Measurements from ENCODE around the gene ABCA2. TPM values are rescaled to one million over a fixed set of nuclear protein-coding genes. Genes with fewer than 3 reads are reported as not detected.
"Not testable (repeated sequence)": the region's sequence is repeated elsewhere in the genome, so short reads cannot be mapped to it uniquely, and the experiment has no call there.

ABCA2 gene
- total RNA-seq, 4 donors from 2014 or later, result 51.1 to 204 (median 96.5) TPM

DNA sequence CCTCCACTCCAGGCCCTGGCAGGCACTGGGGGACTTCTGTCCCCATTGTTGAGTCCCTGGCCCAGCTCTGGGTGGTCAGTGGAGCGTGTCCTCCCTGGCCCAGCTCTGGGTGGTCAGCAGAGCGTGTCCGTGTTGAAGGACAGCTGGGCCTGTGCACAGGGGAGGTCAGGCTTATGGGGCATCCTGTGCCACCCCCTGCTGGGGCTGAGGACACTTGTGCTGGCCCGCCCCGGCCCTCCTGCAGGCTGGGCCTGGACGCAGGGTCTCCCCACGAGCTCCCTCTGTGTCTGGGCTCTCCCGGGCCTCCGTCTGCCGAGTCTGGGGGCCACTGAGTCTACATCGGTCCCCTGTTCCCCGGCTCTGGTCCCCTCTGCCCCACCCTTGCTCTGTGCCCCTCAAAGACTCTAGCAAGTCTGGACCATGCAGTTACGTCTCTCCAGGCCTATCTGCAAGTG is 20.2 kb downstream of the ABCA2 start:
- in situ Hi-C loops (cut with MboI; ENCODE audit: low pct_ligation_motif_present in 1 of 4, low pct_unique_long_range_greater_than_20kb in 1 of 4, low sequenced_read_pairs in 3 of 4) (no loop called here), intact Hi-C loops (cut with DNase I; ENCODE audit: low total_unique reads) (no loop called here)
- no peak overlapping the region for H3K27ac ChIP-seq
- TF ChIP-seq POLR2A (IDR thresholded peaks at IDR 0.05) (no peak), EP300 (IDR thresholded peaks at IDR 0.05; ENCODE audit: low read depth) (no peak), POLR2AphosphoS5 (IDR thresholded peaks at IDR 0.05) (no peak)
- TF ChIP-seq, protein P1, sequence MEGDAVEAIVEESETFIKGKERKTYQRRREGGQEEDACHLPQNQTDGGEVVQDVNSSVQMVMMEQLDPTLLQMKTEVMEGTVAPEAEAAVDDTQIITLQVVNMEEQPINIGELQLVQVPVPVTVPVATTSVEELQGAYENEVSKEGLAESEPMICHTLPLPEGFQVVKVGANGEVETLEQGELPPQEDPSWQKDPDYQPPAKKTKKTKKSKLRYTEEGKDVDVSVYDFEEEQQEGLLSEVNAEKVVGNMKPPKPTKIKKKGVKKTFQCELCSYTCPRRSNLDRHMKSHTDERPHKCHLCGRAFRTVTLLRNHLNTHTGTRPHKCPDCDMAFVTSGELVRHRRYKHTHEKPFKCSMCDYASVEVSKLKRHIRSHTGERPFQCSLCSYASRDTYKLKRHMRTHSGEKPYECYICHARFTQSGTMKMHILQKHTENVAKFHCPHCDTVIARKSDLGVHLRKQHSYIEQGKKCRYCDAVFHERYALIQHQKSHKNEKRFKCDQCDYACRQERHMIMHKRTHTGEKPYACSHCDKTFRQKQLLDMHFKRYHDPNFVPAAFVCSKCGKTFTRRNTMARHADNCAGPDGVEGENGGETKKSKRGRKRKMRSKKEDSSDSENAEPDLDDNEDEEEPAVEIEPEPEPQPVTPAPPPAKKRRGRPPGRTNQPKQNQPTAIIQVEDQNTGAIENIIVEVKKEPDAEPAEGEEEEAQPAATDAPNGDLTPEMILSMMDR (IDR thresholded peaks at IDR 0.05), result no peak
- no peaks in the 10 kb centered on the region for H3K27me3 ChIP-seq
- WGBS, 2 donors (ENCODE audit: low coverage in 1 of 2), result 88% methylated on average over 12 of the region's 13 CpGs; no CpG with 5 or more reads in 1 of the 2 donors
- H3K4me3 ChIP-seq, result no peak overlapping the region
- H3K9me3 ChIP-seq, result no peaks in the 10 kb centered on the region
- DNase-seq, result no peak
- H3K36me3 ChIP-seq, result no peaks in the 10 kb centered on the region
- H3K4me1 ChIP-seq, result no peaks in the 10 kb centered on the region

- TF ChIP-seq, protein P1 (IDR thresholded peaks at IDR 0.05), result no peak
- TF ChIP-seq EP300 (IDR thresholded peaks at IDR 0.05; ENCODE audit: low read depth), result no peak
- TF ChIP-seq POLR2AphosphoS5 (IDR thresholded peaks at IDR 0.05), result no peak
- no peak for TF ChIP-seq POLR2A (IDR thresholded peaks at IDR 0.05)
- no peaks in the 10 kb centered on the region for H3K9me3 ChIP-seq
- no peak overlapping the region for H3K4me3 ChIP-seq
- WGBS, 2 donors (ENCODE audit: low coverage in 1 of 2), result 60 to 77% methylated on average over 1 to 25 of the region's 30 CpGs
- intact Hi-C loops (cut with DNase I; ENCODE audit: low total_unique reads), result no loop called here
- no peaks in the 10 kb centered on the region for H3K4me1 ChIP-seq
- H3K36me3 ChIP-seq, result no peaks in the 10 kb centered on the region
- no peaks in the 10 kb centered on the region for H3K27me3 ChIP-seq
- H3K27ac ChIP-seq, result no peak overlapping the region
- in situ Hi-C loops (cut with MboI; ENCODE audit: low pct_ligation_motif_present in 1 of 4, low pct_unique_long_range_greater_than_20kb in 1 of 4, low sequenced_read_pairs in 3 of 4), result no loop called here
- DNase-seq, result no peak
These were observed 20.8 kb downstream of the ABCA2 start for GRCh38 chr9:137007108-137007815.

- H3K9me3 ChIP-seq, result no peaks in the 10 kb centered on the region
- H3K4me3 ChIP-seq, result no peak overlapping the region
- H3K4me1 ChIP-seq, result no peaks in the 10 kb centered on the region
- no peaks in the 10 kb centered on the region for H3K27me3 ChIP-seq
- H3K27ac ChIP-seq, result no peak overlapping the region
- intact Hi-C loops (cut with DNase I; ENCODE audit: low total_unique reads), result no loop called here
- no peak for DNase-seq
- in situ Hi-C loops (cut with MboI; ENCODE audit: low pct_ligation_motif_present in 1 of 4, low pct_unique_long_range_greater_than_20kb in 1 of 4, low sequenced_read_pairs in 3 of 4), result no loop called here
- WGBS, 2 donors (ENCODE audit: low coverage in 1 of 2), result 68% methylated on average over 24 of the region's 24 CpGs; no CpG with 5 or more reads in 1 of the 2 donors
- no peaks in the 10 kb centered on the region for H3K36me3 ChIP-seq
- TF ChIP-seq POLR2A (IDR thresholded peaks at IDR 0.05) (no peak), EP300 (IDR thresholded peaks at IDR 0.05; ENCODE audit: low read depth) (no peak), POLR2AphosphoS5 (IDR thresholded peaks at IDR 0.05) (no peak)
- TF ChIP-seq, protein P1 (IDR thresholded peaks at IDR 0.05), result no peak
These were observed 21.7 kb downstream of the ABCA2 start for GRCh38 chr9:137006116-137007003.

GRCh38 chr9:137004285-137004684 is 23.8 kb downstream of the ABCA2 start:
- not testable (repeated sequence) for DNase-seq
- 40 to 42% methylated on average over 1 to 17 of the region's 17 CpGs for whole genome bisulfite sequencing, 2 donors (ENCODE audit: low coverage in 1 of 2)

More at GRCh38 chr9:137004285-137004684, 23.8 kb downstream of the ABCA2 start:
- intact Hi-C loops (cut with DNase I; ENCODE audit: low total_unique reads); H3K4me3 ChIP-seq; H3K27me3 ChIP-seq; H3K9me3 ChIP-seq; H3K36me3 ChIP-seq; H3K4me1 ChIP-seq; H3K27ac ChIP-seq; in situ Hi-C loops (cut with MboI; ENCODE audit: low pct_ligation_motif_present in 1 of 4, low pct_unique_long_range_greater_than_20kb in 1 of 4, low sequenced_read_pairs in 3 of 4): not testable (repeated sequence)
- TF ChIP-seq, protein P1 (IDR thresholded peaks at IDR 0.05), result peak in 4 of 5 experiments; percentile 43 to 58 (median 50)

All from transverse colon (tissue), 4 donors.